HG03520 (cell line): Measurements from ENCODE around the gene NTMT1.
"Not testable (repeated sequence)": the region's sequence is repeated elsewhere in the genome, so short reads cannot be mapped to it uniquely, and the experiment has no call there.

Experiments
- ATAC-seq: cut with Tn5 transposase; IDR thresholded peaks from one replicate; pipeline ENCODE4 v1.9.1; 2021; ENCODE audit warnings: mild to moderate bottlenecking, moderate library complexity; ENCODE audit not compliant: unreplicated experiment

Gene NTMT1, protein sequence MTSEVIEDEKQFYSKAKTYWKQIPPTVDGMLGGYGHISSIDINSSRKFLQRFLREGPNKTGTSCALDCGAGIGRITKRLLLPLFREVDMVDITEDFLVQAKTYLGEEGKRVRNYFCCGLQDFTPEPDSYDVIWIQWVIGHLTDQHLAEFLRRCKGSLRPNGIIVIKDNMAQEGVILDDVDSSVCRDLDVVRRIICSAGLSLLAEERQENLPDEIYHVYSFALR

GRCh38 chr9:129626079-129626624, at the start of gene NTMT1:
NTMT1 (plus strand) TSS chr9:129626163; CDS start chr9:129632704, 6,541 bp downstream.
- peak; percentile 74 for ATAC-seq

- no peak for ATAC-seq
Observed at GRCh38 chr9:129576546-129577543, 49.1 kb upstream of the NTMT1 start.

DNA sequence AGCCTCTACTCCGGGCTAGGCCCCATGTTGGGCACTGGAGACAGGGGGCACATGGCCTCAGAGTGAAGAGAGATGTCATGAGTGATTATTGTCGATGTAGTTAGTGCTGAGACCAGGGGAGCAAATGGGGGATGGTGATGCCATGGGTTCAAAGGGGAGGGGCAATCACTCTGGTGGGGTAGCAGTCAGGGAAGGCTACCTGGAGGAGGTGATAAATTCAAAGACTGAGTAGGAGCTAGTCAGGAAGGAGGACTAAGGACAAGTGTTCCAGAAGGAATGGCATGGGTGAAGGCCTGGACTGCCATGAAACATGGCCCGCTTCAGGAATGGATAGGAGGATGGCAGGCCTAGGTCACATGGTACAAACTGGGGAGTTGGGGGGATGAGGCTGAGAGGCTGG, 46.7 kb upstream of the NTMT1 start:
- ATAC-seq: no peak

DNA sequence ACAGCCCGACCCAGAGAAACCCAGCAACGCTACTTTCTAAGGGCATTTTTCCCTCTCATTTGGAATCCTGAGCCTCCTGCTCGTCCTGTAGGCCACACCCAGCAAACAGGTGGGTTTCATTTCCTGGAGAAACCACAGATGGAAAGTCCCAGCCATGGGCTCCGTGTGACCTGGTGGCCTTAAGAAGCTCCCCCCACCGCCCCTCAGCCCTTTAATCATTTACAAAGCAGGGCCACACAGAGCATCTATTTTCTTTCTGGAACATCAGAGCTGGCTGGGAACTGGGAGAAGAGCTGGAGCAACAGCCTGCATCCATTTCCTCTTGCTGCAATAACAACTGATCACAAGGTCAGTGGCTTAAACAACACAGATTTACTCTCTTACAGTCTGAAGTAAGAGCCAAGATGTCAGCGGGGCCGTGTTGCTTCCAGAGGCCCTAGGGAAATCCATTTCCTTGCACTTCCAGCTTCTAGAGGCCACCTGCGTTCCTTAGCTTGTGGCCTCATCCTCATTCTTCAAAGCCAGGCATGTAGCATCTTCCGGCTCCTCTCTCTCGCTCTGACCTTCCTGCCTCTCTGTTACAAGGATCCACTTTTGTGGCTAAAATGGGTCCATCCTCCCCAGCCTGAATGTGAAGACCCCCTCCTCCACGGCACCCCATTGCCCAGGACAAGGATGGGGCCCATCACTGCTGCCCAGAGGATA, 45.6 kb upstream of the NTMT1 start:
- ATAC-seq: no peak

DNA sequence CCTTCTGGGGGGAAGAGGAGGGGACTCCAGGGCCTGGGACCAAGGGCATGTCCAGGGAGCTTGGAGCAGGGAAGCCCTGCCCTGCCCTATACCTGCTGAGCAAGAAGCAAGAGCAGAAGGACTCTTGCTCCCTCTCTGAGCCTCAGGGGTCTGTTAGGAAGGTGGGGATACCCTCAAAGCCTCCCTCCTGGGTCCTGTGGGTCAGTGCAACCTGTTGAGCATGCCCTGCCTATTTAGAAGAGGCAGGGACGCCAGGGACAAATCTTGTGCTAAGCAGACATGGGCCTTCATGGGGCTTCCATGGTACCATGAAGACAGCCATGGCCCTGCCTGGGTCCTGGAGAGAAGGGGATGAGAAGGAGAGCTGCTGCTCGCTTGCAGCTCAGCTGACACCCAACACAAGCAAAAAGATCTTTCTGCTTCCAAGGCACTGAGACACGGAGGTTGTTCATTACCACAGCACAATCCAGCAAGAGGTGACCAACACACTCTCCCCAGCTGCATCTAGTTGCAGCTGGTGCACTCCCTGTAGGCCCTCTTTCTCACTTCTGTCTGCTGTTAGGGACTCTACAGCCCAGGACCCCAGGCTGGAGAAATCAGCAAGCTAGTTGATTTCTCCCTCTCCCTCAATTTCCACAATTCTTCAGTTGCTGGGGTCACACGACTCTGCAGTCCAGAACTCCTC, 44.3 kb upstream of the NTMT1 start:
- no peak for ATAC-seq

GRCh38 chr9:129582855-129583254, 43.1 kb upstream of the NTMT1 start:
- ATAC-seq: no peak

DNA sequence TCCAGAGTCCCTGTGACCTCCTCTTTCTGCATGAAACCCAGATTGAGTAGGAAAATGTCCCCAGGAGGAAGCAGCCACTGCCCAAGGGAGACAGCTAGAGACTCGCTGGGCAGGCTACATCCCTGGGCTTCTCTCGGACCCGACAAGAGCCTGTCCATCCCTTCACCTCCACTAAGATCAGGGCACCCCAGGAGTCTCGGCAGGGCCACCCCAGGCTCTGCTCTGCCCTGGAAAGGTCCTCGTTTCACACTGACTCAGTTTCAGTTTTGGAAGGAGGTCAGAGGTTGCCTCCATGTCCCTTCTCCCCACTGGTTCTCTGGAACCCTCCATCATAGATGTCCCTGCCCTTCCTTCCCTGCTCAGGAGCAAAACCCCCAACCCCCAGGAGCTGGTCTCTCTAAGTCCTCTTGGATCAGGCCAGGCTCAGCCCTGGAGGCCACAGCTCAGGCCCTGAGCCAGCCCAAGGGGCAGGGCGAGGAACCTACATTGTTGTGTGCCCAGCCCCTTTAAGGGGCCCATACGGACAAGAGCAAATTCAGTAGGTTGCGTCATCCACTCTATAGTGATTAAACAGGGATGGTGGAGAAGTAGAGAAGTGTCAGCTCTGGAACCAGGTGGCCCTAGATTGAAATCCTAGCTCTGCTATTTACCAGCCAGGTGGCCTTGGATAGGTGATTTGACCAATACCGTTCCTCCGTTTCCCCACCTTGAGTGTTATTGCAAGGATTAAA, 42.5 kb upstream of the NTMT1 start:
- ATAC-seq: no peak

DNA sequence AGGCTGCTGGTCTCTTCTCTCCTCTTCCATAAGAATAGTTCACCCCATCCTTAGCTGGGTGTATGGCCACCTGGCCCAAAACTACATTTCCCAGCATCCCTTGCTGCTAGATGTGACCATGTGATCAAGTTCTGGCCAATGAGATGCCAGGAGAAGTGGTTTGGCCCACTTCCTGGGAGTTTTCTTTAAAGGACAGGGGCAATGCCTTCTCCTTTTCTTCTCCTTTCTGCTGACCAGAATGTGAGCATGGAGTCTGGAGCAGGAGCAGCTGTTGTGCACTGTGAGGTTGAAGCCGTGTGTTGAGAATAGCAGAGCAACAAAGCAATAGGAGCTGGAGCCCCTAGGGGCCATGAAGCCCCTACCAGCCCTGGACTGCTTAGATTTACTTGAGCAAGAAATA, 41.8 kb upstream of the NTMT1 start:
- no peak for ATAC-seq

GRCh38 chr9:129585352-129585751, 40.6 kb upstream of the NTMT1 start:
- ATAC-seq: no peak

GRCh38 chr9:129586245-129586644, 39.7 kb upstream of the NTMT1 start:
- ATAC-seq: no peak

- ATAC-seq: no peak
Observed at GRCh38 chr9:129586685-129587084, 39.3 kb upstream of the NTMT1 start.

- ATAC-seq: no peak
Observed at GRCh38 chr9:129587487-129588262, 38.3 kb upstream of the NTMT1 start.

GRCh38 chr9:129590466-129590865, 35.5 kb upstream of the NTMT1 start:
- ATAC-seq: no peak

- ATAC-seq: no peak
Observed at GRCh38 chr9:129591916-129592315, 34.0 kb upstream of the NTMT1 start.

- not testable (repeated sequence) for ATAC-seq
Observed at GRCh38 chr9:129592790-129593189, 33.2 kb upstream of the NTMT1 start.

GRCh38 chr9:129594632-129595031, 31.3 kb upstream of the NTMT1 start:
- ATAC-seq: no peak

- ATAC-seq: no peak
Observed at GRCh38 chr9:129595311-129595741, 30.6 kb upstream of the NTMT1 start.

GRCh38 chr9:129595903-129596540, 29.9 kb upstream of the NTMT1 start:
- ATAC-seq: no peak
